GM06990 (cell line): ENCODE measurements around the gene COX20.
A peak's percentile ranks its signal among the peaks of the same experiment; 100 is the strongest.
"Not testable (repeated sequence)": the region's sequence is repeated elsewhere in the genome, so short reads cannot be mapped to it uniquely, and the experiment has no call there.

Experiments
- DNase-seq: peaks from one replicate; pipeline ENCODE4 v3.0.0-alpha.2; 2011; ENCODE audit not compliant: insufficient read length; ENCODE audit errors: extremely low read depth
- H3K27me3 ChIP-seq: replicated peaks from 2 replicates; pipeline ENCODE4 v1.6.0; 2011; ENCODE audit warnings: low read length; ENCODE audit not compliant: control insufficient read depth, insufficient read depth
- H3K36me3 ChIP-seq: 2 replicates; pipeline ENCODE4 v1.5.1; 2011; ENCODE audit warnings: low read length; ENCODE audit not compliant: control insufficient read depth, insufficient read depth
- H3K4me3 ChIP-seq: replicated peaks from 2 replicates; pipeline ENCODE4 v1.5.1; 2011; ENCODE audit warnings: low read depth, mild to moderate bottlenecking, control low read depth, low read length
- CTCF ChIP-seq: IDR thresholded peaks from 2 replicates; pipeline ENCODE4 v1.5.1; 2011; ENCODE audit warnings: low read length, control low read depth, mild to moderate bottlenecking, inconsistent platforms; ENCODE audit not compliant: insufficient read depth, poor library complexity, severe bottlenecking

Gene COX20

DNA sequence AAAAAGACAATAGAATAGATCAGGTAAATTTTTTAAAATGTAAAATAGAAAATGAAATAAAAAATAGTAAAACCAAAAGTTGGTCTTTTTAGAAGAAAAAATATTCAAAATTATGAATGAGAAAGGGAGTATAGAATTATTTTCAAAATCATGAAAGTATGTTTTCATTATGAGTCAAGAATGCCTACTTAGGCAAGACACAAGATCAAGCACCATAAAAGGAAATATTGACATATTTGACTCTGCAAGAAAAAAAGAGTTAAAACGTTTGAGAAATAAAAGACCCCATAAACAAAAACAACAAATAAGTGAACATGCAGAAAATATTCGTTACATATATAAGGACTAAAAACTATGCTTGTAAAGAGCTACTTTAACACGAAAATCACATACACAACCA is 4.8 kb upstream of the COX20 start:
- H3K27me3 ChIP-seq = no peaks in the 10 kb centered on the region
- no peaks in the 10 kb centered on the region for H3K36me3 ChIP-seq
- DNase-seq = no peak
- TF ChIP-seq CTCF = no peak
- H3K4me3 ChIP-seq = no peak overlapping the region

- H3K36me3 ChIP-seq, DNase-seq, H3K27me3 ChIP-seq: not testable (repeated sequence)
- H3K4me3 ChIP-seq = peak overlapping the region; percentile 85
These were observed 2.2 kb upstream of the COX20 start for GRCh38 chr1:244833260-244833659.

GRCh38 chr1:244833734-244834542 is 1.5 kb upstream of the COX20 start:
- Histone ChIP-seq H3K4me3 (peak overlapping the region; percentile 85), H3K27me3 (no peaks in the 10 kb centered on the region), H3K36me3 (no peaks in the 10 kb centered on the region; the same call in 1 of the 2 replicates)
- peak; percentile 50 for DNase-seq
- peak; percentile 27 for TF ChIP-seq CTCF

DNA sequence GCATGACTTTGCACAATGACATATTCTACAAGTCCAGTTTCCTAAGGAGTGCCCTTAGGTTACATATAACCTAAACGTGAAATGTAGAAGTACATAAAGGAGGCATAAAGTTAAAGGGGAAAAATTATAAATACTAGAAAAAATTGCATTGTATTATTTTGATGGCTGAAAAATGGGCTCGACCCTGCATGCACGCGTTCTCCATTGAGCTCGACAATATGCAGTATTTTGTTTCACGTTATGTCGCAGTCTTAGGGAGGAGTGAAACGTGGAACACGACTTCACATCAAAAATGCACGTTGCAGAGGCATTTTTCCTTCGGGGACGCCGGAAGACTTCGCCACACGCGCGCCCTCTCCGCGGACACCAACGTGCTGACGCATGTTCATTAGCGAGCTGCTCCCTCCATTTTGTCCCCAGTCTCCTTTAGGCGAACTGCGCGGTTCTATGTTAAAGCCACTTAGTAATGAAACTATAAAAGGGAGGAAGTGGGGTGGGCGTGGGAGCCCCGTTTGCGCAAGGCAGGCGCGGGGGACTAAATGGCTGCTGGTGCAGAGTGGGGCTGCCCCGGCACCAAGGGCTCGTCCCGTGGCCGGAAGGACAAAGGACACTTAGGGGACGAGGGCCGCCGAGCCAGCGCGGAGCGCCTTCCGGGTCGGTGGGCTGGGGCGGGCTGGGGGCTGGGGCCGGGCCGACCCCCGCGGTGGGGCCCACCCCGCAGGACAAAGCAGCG is 749 bp upstream of the COX20 start:
- no peak for TF ChIP-seq CTCF
- H3K36me3 ChIP-seq = no peaks in the 10 kb centered on the region; the same call in 1 of the 2 replicates
- peak; percentile 95 for DNase-seq
- H3K4me3 ChIP-seq = peak overlapping the region; percentile 85
- no peaks in the 10 kb centered on the region for H3K27me3 ChIP-seq

DNA sequence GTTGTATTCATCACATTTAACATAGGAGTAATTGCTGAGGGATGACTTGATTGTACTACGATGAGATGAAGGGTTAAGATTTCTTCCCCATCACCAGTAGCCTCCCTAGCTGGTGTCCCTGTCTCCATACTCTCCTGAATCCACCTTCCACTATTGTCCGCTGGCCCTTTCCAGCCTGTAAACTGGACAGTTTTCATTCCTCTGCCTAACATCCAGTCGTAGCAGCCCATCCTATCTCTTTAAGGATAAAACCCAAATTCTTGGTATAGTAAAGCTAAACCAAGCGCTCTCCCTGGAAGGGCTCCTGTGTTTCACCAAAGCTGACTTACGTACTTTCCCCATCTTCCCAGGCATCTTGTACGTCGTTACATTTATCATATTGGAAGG is 670 bp downstream of the COX20 start:
- Histone ChIP-seq H3K4me3 (peak overlapping the region; percentile 85), H3K36me3 (no peaks in the 10 kb centered on the region; the same call in none of the 2 replicates), H3K27me3 (no peaks in the 10 kb centered on the region)
- no peak for TF ChIP-seq CTCF
- DNase-seq = no peak

DNA sequence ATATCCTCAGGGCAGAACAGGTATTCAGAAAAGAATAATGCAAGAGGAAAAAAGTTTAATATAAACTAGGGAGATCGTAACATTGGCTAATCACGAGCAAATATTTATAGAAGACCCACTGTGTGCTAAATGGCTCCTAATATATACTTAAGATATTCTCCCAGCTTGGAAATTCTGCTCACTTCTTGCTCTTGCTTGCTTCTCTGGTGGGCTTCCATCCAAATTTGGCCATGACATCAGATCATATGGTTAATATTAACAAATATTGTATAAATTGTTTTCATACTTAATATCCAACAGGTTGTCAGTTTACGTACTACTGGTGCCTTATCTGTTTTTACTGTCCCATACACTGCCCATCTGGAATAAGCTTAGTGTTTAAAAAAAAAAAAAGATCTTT is 1.1 kb downstream of the COX20 start:
- peak overlapping the region; percentile 85 for H3K4me3 ChIP-seq

More for the DNA sequence above, 1.1 kb downstream of the COX20 start:
- DNase-seq = no peak
- no peak for TF ChIP-seq CTCF
- H3K36me3 ChIP-seq = no peaks in the 10 kb centered on the region; the same call in none of the 2 replicates
- no peaks in the 10 kb centered on the region for H3K27me3 ChIP-seq
